NCI-H146 treated with DMSO at 0.1 percent for 48 hours (cell line): Measurements from ENCODE around the gene CLEC4F.
"Not testable (repeated sequence)": the region's sequence is repeated elsewhere in the genome, so short reads cannot be mapped to it uniquely, and the experiment has no call there.

Experiments
- DNase-seq: peaks from one replicate; lab custom pipeline; 2025; ENCODE audit not compliant: unreplicated experiment; lab: John Stamatoyannopoulos, UW

The CLEC4F gene

GRCh38 chr2:70827388-70827787, 7.0 kb upstream of the CLEC4F start:
- no peak for DNase-seq

DNA sequence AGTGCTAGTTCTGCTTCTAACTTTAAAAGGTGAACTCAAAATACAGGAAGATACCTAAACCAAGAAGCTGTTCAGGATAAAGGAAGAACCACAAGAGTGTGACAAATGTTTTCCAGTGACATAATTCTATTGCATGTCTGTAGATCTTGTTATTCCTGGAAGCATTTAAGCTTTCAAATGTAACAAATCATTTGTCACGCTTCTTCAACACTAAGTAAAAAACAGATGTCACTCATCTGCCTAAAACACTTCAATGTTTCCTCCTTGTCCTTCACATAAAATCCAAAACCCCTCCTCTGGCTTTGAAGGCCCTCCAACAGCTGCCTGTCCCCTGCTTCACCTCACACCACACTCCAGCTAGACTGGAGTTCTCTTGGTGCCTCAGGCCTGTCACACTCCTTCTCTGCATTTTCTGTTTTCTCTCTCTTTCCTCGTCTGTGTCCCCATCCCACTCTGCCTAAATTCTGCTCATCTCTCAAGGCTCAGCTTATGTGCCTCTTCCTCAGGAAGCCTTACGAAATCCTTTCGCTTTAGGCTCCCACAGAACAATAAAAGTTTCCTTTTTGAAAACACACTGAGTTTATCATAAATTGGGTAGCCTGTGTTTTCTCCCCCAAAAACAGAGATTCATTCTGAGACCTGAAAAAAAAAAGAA, 6.4 kb upstream of the CLEC4F start:
- no peak for DNase-seq

DNA sequence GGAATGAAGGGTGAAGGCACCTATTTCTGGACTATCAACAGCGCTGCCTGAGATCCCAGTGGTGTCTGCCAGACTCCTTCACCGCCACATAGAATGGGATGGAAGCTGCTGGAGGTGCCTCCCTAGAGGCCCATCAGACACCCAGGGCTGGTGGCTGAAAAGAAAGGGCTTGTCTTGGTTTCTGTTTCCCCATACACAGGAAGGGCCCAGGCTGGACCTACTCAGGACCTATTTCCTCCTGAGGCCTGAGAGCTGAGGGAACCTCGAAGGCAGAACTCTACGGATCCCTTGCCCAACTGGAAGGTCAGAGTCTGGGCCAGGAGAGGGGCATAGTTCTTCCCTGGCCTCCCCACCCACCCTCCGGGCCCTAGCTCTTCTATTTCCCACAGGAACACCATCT, 2.9 kb upstream of the CLEC4F start:
- DNase-seq: no peak

DNA sequence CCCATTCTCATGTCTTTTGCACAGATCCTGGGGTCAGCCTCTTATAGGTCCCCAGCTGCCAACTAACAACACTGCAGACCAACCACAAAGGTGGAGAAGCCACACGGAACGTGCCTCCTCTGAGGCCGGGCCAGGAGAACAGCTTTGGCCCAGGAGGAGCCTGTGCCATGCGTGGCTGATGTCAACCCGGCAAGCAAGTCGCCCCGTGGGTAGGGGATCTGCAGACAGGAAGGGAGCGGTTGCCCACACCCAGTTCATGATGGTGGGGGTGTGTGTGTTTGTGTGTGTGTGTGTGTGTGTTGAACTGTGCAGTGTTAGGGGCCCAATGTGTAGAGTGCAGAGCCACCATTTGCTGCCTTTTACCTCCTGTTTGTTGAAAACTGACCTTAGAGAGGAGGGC, 2.4 kb upstream of the CLEC4F start:
- no peak for DNase-seq

DNA sequence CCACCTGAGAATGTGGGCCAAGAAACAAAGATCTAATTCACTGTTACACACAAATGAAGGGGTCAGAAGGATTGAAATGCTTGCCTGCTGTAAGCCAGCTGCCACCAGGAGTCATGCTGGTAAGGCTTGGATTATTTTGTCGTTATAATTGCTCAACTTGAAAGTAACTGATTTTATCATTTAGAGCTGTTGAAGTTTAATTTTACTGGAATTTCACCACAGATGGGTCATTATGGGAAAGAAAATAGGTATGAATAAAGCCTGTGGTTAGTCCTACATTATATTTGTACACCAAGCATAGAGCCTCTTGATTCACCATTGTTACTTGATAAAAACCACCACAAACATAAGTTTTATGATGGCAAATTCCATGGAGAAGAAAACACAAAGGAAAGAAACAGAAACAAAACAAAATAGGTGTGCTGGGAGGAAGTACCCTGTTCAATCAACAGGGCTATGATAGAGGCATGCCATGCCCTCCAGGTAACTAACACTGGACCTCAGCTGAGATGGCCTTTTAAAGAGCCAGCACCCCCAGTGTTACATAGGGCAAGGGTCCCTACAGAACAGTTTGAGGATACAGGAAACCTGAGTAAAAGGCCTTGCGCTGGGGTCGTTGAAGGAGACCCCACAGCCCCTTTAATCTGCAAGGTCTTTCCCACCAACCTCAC, 3.0 kb downstream of the CLEC4F start:
- no peak for DNase-seq

GRCh38 chr2:70816726-70817125, 3.7 kb downstream of the CLEC4F start:
- DNase-seq: no peak

- DNase-seq: no peak
These were observed 11.1 kb downstream of the CLEC4F start for GRCh38 chr2:70808983-70809958.

- DNase-seq: no peak
These were observed 12.6 kb downstream of the CLEC4F start for GRCh38 chr2:70807828-70808118.

DNA sequence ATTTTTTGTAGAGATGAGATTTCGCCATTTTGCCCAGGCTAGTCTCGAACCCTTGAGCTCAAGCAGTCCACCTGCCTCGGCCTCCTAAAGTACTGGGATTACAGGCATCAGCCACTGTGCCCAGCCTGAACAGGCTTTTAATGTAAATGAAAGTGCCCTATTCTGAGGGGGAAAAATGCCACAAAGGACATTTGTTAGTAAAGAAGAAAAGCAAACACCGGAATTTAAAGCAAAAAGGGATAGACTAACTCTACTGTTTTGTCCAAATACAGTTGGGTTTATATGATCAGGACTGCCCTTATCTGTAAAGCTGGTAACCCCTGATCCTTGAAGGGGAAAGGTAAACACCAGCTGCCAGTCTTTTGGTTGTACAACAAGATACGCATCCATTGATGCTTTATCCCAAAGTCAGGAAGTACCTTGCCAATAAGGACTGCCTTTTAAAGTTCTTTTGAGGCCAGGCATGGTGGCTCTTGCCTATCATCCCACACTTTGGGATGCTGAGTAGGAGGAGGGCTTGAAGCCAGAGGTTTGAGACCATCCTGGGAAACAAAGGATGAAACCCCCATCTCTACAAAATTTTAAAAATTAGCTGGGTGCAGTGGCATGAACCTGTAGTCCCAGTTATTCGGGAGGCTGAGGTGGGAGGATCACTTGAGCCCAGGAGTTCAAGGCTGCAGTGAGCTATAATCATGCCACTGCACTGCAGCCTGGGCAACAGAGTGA, 13.1 kb downstream of the CLEC4F start:
- DNase-seq: peak; percentile 85

- no peak for DNase-seq
These were observed 13.8 kb downstream of the CLEC4F start for GRCh38 chr2:70806620-70807019.

- DNase-seq: peak; percentile 8
These were observed 14.4 kb downstream of the CLEC4F start for GRCh38 chr2:70806013-70806412.

GRCh38 chr2:70801607-70802263, 18.7 kb downstream of the CLEC4F start:
- no peak for DNase-seq

- DNase-seq: no peak
These were observed 20.7 kb downstream of the CLEC4F start for GRCh38 chr2:70799706-70800105.

GRCh38 chr2:70797996-70798395, 22.4 kb downstream of the CLEC4F start:
- not testable (repeated sequence) for DNase-seq

DNA sequence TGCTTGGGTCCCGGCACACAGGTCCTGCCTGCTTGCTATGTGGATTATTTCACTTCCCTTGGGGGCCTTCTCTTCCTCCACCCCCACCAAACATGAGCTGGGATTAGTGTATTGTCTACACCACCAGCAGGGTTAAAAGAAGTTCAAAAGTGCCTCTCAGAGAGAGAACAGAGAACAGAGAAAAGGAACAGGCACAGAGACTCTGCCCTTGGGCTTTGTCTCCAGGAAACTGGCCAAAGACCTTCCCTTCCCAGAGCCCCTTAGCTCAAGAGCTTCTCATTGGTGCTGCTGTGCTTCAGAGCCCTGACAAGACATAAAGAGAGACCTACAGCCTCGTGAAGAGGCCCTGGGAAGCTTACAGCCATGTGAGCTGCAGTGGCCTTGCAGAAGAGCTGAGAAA, 22.9 kb downstream of the CLEC4F start:
- DNase-seq: no peak

DNA sequence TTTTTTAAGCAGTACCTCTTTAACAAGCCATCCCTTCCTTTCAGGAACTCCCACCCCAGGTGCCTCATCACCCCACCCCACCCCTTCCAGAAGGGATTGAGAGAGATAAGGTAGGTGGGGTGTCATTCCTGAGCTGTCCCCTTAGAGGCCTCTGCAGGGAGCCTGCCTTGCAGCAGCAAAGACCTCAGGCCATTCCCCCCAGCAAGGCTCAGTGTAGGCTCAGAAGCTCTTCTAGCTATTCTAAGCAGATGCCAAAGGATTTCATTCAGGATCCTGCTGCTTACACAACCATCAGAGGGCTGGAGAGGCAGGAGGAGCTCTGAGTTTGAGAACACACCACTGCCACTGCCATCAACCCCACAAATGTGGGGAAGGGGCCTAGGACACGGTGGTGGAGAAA, 24.1 kb downstream of the CLEC4F start:
- no peak for DNase-seq

DNA sequence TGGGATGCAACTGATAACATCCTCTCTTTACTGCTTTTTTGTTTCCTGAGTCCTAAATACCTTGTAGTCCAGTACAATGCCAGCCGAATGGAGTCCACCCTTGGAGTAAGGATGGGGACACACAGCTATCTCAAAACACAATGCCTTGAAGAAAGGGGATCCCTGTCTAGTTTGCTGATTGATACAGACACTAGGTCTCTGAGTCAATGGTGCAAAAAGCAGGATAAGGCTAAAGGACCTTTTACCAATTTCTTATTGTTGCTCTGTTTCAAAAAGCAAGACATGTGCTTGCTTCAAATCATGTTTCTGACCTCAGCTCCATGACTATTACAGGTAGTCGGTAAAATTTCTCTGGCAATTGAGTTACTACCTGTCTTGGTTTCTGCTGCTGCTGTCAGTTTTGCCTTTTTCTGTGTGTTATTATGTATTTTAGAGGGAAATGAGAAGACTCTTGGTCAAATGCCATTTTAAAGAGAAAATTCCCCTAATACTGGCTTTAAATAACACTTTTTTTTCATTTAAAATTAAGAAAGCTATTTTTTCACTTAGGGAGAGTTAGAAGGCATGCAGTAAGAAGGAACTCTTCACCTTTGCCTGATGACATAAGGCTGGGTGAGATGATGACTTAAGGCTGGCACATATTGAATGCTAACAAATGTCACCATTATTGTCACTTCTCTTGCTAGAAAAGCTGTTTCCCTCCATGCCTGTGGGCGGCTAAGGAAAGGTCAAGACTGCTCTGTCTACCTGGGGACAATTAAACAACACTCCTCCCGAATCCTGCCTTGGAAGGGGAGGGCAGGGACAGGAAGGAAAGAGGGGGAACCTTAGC, 25.0 kb downstream of the CLEC4F start:
- DNase-seq: no peak

DNA sequence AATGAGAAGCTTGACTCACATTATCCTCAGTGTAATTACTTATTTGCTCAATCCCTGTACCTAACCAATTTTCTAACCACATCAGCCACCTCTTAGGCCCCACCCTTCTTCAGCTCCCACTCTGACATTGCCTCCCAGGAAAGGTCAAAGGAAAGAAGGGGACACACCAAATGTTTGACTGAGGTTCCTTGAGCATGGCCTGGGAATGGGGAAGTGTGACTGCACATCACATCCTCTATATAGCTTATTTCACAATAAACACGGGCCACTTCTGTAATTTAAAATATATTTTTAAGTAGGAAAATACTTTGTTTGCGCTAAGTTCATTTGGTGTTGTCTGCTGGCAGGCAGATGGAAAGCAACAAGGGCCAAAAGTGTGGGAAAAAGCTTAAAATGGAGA, 26.9 kb downstream of the CLEC4F start:
- peak; percentile 28 for DNase-seq

- DNase-seq: no peak
These were observed 30.1 kb downstream of the CLEC4F start, which contains the start of gene FIGLA for GRCh38 chr2:70790136-70790828. Gene FIGLA (minus strand): TSS chr2:70790643. CDS start chr2:70790638, 5 bp downstream.
